Endometrium (tissue), 2 donors: Measurements from ENCODE around the gene TNIK.

Experiments used
- FAIRE-seq: peaks from 2 replicates; lab custom pipeline; 2012; peaks lifted over from hg19 to GRCh38; lab: Jason Lieb, UNC
- donor health status: control.
- donor health status: control.

Gene TNIK

GRCh38 chr3:171362575-171362974 lies 97.6 kb downstream of the TNIK start:
- no peak for FAIRE-seq

GRCh38 chr3:171358881-171359198 lies 101.4 kb downstream of the TNIK start:
- FAIRE-seq: no peak

GRCh38 chr3:171358181-171358880 lies 101.9 kb downstream of the TNIK start:
- no peak for FAIRE-seq

- no peak for FAIRE-seq
Observed at GRCh38 chr3:171357721-171358120, 102.5 kb downstream of the TNIK start.

- no peak for FAIRE-seq
Observed at GRCh38 chr3:171356251-171356650, 104.0 kb downstream of the TNIK start.

GRCh38 chr3:171354706-171355582 lies 105.3 kb downstream of the TNIK start:
- no peak for FAIRE-seq

- FAIRE-seq: no peak
Observed at GRCh38 chr3:171354049-171354705, 106.0 kb downstream of the TNIK start.

GRCh38 chr3:171353423-171353822 lies 106.8 kb downstream of the TNIK start:
- FAIRE-seq: no peak

- FAIRE-seq: no peak
Observed at GRCh38 chr3:171352387-171352935, 107.7 kb downstream of the TNIK start.

- FAIRE-seq: no peak
Observed at GRCh38 chr3:171351676-171352075, 108.5 kb downstream of the TNIK start.

GRCh38 chr3:171350364-171350763 lies 109.8 kb downstream of the TNIK start:
- no peak for FAIRE-seq

- no peak for FAIRE-seq
Observed at GRCh38 chr3:171349392-171349791, 110.8 kb downstream of the TNIK start.

GRCh38 chr3:171348121-171348520 lies 112.1 kb downstream of the TNIK start:
- no peak for FAIRE-seq

GRCh38 chr3:171347301-171348039 lies 112.7 kb downstream of the TNIK start:
- FAIRE-seq: no peak

GRCh38 chr3:171346582-171347300 lies 113.5 kb downstream of the TNIK start:
- no peak for FAIRE-seq

- FAIRE-seq: no peak
Observed at GRCh38 chr3:171346019-171346418, 114.2 kb downstream of the TNIK start.

GRCh38 chr3:171345107-171345843 lies 114.9 kb downstream of the TNIK start:
- FAIRE-seq: no peak

GRCh38 chr3:171343693-171344092 lies 116.5 kb downstream of the TNIK start:
- FAIRE-seq: no peak

GRCh38 chr3:171342783-171343420 lies 117.3 kb downstream of the TNIK start:
- no peak for FAIRE-seq

- no peak for FAIRE-seq
Observed at GRCh38 chr3:171342200-171342599, 118.0 kb downstream of the TNIK start.
